ENCODE measurements around the gene GPR62.

The GPR62 gene

GRCh38 chr3:51938780-51939425 lies 16.3 kb upstream of the GPR62 start:
- DNase-seq (ENCODE audit: low spot score), result no peak

GRCh38 chr3:51940648-51941462 lies 14.3 kb upstream of the GPR62 start:
- no peak for DNase-seq (ENCODE audit: low spot score)

- no peak for DNase-seq (ENCODE audit: low spot score)
Observed at GRCh38 chr3:51941463-51941797, 13.8 kb upstream of the GPR62 start.

- DNase-seq (ENCODE audit: low spot score), result peak; percentile 100
Observed at GRCh38 chr3:51941798-51942602, 13.2 kb upstream of the GPR62 start, which contains the start of the genes PARP3 and RRP9. Gene PARP3 (plus strand): TSS chr3:51942363. CDS start chr3:51943356, 993 bp downstream. Gene RRP9 (minus strand): TSS chr3:51941904. CDS start chr3:51941867, 37 bp downstream.

- DNase-seq (ENCODE audit: low spot score), result peak; percentile 63
Observed at GRCh38 chr3:51942603-51943450, 12.4 kb upstream of the GPR62 start.

- no peak for DNase-seq (ENCODE audit: low spot score)
Observed at GRCh38 chr3:51943451-51944391, 11.5 kb upstream of the GPR62 start.

GRCh38 chr3:51944451-51945021 lies 10.6 kb upstream of the GPR62 start:
- no peak for DNase-seq (ENCODE audit: low spot score)

- no peak for DNase-seq (ENCODE audit: low spot score)
Observed at GRCh38 chr3:51945031-51945840, 9.9 kb upstream of the GPR62 start.

GRCh38 chr3:51945926-51946705 lies 9.1 kb upstream of the GPR62 start:
- DNase-seq (ENCODE audit: low spot score), result no peak

- no peak for DNase-seq (ENCODE audit: low spot score)
Observed at GRCh38 chr3:51946796-51947195, 8.4 kb upstream of the GPR62 start.

- no peak for DNase-seq (ENCODE audit: low spot score)
Observed at GRCh38 chr3:51947215-51947900, 7.8 kb upstream of the GPR62 start.

GRCh38 chr3:51948016-51948580 lies 7.1 kb upstream of the GPR62 start:
- DNase-seq (ENCODE audit: low spot score), result no peak

- no peak for DNase-seq (ENCODE audit: low spot score)
Observed at GRCh38 chr3:51949121-51949520, 6.1 kb upstream of the GPR62 start.

- no peak for DNase-seq (ENCODE audit: low spot score)
Observed at GRCh38 chr3:51950899-51951298, 4.3 kb upstream of the GPR62 start.

GRCh38 chr3:51953445-51953844 lies 1.7 kb upstream of the GPR62 start:
- DNase-seq (ENCODE audit: low spot score), result no peak

GRCh38 chr3:51954105-51954504 lies 1.1 kb upstream of the GPR62 start:
- no peak for DNase-seq (ENCODE audit: low spot score)

- DNase-seq (ENCODE audit: low spot score), result no peak
Observed at GRCh38 chr3:51954713-51955112, 468 bp upstream of the GPR62 start.
